GF-D8 (cell line): Measurements from ENCODE around the gene SLIT1.

Experiments used
- DNase-seq: peaks from one replicate; lab custom pipeline; 2025; lab: John Stamatoyannopoulos, UW

The SLIT1 gene

GRCh38 chr10:97063271-97063982 is 122.3 kb downstream of the SLIT1 start:
- DNase-seq: no peak

DNA sequence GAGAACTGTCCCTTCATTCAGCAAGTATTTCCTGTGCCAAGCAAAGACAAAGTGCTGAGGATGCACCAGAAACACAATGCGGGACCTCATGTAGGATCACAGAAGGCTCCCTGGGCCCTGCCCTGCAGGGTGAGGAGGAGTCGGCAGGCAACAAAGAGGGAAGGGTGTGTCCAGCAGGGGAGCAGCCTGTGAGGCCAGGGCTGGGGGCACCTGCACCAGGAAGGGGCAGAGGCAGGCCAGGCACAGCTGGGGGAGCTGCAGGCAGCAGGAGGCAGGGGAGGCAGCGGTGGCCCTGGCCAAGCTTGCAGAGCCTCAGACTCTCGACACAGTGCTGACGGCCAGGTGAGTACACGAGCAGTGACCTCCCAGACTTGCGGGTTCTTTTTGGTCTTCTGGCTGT is 123.3 kb downstream of the SLIT1 start:
- DNase-seq: no peak

GRCh38 chr10:97062046-97062445 is 123.7 kb downstream of the SLIT1 start:
- DNase-seq: no peak

DNA sequence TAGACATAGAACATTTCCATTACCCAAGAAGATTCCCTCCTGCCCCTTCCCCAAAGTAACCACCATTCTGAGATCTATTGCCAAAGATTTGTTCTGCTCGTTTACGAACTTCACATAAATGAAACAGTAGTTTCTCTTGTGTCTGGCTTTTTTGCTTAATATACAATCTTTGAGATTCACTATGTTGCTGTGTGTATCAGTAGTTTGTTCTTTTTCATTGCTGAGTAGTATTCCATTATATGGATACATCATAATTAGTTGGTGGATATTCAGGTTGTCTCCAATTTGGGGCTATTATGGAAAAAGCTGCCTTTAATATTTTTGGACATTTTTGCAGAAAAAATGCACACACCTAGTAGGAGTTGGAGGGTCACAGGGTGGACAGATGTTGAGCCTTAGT is 124.3 kb downstream of the SLIT1 start:
- DNase-seq: no peak

- no peak for DNase-seq
These were observed 125.2 kb downstream of the SLIT1 start for GRCh38 chr10:97060441-97061084.

GRCh38 chr10:97059872-97060205 is 125.9 kb downstream of the SLIT1 start:
- no peak for DNase-seq

DNA sequence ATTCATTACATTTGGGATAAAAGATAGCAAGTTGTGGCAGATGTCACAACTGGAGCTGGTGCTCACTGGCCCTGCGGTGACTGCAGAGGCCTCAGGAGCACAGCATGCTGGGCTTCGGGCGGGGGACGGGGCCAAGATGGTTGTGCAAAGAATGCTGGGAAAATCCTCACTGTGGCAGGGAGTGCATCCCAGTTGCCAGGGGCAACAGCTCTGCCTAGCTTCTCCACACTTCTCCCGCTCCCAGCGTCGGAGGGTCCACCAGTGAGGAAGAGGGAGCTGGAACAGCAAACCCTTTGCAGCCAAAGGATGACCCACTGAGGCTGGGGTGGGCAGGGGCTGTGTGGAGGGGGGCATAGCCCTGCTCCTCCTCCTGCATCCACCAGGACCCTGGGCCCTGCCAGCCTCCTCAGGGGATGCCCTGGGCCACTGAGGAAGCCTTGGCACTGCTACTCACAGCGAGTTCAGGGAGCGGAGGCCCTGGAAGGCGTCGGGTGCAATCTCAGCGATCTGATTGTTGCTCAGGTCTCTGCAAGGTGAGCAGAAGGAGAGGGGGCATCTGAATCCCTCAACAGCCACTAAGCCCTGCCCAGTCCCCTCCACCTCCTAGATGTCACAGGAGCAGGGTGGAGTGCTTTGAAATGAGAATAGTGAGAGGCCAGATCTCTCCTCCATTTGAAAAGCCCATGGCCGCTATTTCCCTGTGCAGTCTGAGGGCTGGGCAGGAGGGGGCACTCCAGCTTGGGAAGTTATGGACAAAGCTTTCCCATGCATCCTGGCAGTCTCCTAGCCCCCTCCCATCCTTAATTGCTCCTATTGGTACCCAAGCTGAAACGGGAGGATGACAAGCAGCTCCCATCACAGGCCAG is 126.5 kb downstream of the SLIT1 start:
- no peak for DNase-seq

GRCh38 chr10:97058521-97058920 is 127.2 kb downstream of the SLIT1 start:
- no peak for DNase-seq

- DNase-seq: no peak
These were observed 128.1 kb downstream of the SLIT1 start for GRCh38 chr10:97057491-97058235.

DNA sequence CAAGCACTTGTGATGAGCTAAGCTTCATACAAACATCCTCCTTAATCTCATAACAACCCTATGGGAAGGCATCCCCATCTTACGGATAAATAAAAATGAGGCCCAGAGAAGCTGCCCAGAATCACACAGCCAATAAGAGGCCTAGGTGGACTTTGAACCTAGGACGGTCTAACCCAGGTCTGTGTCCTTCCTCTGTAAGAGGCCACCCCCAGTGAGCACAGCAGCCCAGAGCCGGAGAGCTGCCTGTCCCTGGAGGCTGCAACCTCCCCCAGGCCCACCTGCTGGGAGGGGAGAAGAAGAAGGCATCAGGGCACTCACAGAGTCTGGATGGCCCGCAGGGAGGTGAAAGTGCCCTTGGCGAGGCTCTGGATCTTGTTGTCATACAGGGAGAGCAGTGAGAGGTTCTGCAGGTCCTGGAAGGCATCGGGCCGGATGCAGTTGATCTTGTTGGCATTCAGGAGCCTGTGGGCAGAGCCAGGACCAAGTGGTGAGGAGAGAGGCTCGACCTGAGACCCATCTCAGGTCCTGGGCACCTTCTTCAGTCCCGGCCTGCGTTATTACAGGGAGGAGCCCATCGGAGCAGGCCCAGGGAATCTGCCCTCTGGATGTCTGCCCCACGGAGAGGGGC is 129.6 kb downstream of the SLIT1 start:
- no peak for DNase-seq

DNA sequence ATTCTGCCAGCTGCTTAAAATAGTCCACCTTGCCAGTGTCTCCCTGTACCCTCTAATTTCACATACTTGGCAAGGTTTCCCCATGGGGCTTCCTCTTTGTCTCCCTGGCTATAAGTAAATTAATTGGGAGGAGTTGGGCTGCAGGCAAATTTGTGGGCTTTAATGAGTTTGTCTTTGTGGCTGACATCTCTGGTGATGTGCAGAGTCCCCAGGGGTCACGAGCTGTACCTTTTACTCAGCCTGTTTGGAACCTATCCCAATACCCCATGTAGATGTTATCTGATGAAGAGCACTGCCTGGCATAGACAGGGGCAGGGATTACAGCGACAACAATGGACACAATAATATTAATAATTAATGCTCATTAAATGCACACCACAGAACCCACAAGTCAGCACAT is 132.5 kb downstream of the SLIT1 start:
- DNase-seq: no peak

DNA sequence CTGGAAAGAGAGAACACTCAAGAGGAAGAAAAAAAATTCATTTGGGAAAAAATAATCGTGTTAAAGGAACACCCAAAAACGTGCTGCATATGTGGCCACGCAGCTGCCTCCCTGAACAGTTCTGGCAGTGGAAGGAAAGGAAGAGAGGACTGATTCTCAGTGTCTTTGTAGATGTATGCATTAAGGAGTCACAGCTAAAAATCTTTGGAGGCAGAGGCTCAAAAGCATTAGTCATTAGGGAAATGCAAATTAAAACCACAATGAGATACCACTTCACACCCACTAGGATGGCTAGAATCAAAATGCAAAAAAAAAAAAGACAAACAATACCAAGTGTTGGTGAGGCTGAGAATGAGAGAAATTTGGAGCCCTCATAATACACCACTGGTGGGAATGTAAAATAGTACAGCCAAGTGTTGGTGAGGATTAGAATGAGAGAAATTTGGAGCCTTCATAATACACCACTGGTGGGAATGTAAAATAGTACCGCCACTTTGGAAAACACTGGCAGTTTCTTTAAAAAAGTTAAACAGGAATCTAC is 134.7 kb downstream of the SLIT1 start:
- no peak for DNase-seq

GRCh38 chr10:97050205-97050745 is 135.5 kb downstream of the SLIT1 start:
- no peak for DNase-seq

- no peak for DNase-seq
These were observed 136.1 kb downstream of the SLIT1 start for GRCh38 chr10:97049670-97050069.

DNA sequence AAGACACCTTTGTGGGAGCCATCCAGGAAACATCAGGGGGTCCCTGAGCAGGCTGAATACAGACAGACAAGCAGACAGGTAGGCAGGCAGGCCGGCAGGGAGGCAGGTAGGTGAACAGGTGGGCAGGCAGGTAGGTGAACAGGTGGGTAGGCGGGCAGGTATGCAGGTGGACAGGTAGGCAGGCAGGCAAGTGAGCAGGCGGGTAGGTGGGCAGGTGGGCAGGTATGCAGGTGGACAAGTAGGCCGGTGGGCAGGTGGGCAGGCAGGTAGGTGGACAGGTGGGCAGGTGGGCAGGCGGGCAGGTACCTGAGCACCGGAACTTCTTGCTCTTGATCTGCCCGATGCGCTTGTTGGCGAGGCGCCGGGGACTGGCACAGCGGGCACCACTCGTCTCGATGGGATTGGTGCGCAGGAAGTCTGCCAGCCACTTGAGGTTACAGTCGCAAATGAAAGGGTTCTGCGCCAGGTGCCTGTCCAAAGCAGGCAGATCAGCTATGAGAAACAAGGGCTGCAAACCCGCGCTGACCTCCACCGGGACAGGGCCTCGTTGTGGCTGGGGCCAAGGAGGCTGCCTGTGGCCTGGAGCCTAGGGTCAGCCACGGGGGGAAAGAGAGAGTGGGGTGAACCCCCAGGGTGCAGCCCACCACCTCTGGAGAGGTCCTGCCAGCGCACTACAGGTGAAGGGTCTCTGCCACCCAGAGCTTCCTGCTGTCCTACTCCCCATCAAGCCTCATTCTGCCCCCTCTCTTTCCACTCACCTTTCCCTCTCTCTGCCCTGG is 136.9 kb downstream of the SLIT1 start:
- no peak for DNase-seq

- no peak for DNase-seq
These were observed 138.0 kb downstream of the SLIT1 start for GRCh38 chr10:97047788-97048187.

GRCh38 chr10:97047083-97047736 is 138.5 kb downstream of the SLIT1 start:
- no peak for DNase-seq

DNA sequence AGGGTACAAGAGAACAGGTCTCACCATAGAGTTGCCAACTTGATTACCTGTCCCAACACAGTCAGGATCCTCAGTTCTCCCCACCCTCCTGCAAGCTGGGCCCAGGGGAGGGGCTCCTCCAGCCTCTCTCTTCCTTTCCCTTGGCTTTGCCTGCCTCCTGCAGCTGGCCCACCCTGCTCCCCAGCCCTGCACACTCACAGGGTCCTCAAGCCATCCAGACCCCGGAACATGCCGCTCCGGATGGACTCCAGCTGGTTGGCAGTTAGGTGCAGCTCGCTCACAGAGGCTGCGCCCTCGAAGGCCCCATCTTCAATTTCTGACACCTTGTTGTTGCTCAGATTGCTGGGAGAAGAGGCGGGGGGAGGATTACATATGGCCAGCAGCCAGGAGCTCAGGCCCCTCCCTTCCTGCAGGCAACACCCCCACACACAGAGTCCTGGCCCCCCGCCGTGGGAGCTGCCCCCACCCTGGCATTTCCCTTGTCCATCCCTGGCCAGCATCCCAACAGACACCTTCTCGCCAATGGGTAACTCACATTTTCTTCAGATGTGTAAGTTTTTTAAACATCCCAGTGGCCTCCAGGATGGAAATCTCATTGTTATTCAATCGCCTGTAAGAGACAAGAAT is 139.2 kb downstream of the SLIT1 start:
- no peak for DNase-seq

- no peak for DNase-seq
These were observed 142.2 kb downstream of the SLIT1 start for GRCh38 chr10:97043563-97043855.
